ENCODE measurements around the gene PIWIL4.
"Not testable (repeated sequence)": the region's sequence is repeated elsewhere in the genome, so short reads cannot be mapped to it uniquely, and the experiment has no call there.

The PIWIL4 gene

DNA sequence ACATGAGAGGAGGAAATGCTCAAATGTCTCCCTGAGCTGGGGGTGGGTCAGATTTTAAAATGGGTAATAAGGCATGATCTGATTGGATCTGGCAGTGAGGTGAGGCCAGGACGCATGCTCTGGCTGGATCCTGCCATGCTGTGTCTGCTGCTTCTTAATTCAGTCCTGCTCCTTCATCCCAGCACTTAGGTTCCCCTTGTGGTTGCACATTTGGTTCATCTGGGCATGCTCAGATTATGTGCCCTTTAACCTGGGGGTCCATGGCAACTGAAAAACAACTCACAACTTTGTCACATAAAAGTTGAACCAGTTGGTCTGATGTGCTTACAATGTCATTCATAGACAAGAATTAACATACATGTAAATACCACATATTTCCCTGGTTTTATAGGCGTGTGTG, 67.9 kb downstream of the PIWIL4 start:
- no peak for DNase-seq (ENCODE audit: low read depth in 3 of 3, low spot score in 1 of 3)

DNA sequence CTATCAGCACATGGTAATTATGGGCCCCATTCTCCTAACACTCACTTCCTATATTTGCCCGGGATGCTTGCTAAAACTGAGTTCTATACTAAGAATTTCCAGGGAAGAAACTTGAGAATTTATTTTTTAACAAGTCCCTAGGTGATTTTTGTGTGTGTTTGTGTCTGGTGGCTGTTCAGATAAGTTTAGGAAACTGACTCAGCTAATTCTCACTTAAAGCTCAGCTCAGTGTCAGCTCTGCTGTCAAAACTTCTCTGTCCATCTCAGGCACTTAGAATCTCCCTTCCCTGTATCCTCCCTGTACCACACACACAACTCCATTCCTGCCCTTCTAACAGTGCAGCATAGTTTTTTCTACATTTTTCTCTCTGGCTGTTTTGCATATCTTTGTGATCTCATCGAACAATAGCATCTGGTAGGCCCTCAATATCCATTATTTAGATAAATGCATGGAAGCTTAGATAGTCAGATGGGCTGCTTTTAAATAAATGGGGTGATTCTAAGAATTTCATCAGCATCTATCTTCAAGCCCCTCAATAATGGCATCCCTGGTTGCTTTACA, 69.3 kb downstream of the PIWIL4 start:
- DNase-seq (ENCODE audit: low read depth in 3 of 3, low spot score in 1 of 3) = no peak

DNA sequence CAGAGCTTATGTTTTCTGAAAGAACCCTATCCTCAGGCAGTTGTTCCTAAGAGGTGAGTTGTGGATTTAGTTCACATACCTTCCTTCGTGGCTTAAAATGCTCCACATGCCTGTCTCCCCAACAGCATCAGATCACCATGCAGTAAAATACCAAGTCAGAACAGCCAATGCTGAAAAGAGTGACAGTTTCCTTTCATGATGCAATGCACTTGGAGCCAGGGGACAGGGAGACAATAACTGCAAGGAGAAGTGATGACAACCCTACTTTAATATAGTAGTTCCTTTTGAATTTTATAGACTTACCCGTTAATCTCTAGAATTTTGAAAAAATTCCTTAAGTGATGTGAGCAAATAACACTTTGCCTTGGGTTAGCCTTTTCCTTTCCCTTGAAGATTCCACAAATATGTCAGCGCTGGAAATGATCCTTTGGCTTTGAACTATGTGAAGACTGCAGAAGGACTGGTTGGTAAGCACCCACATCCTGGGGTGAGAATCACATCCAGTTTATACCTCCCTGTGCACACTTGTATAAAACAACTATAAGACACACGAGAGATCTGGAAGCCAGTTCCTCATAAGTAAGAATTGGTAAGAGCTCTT, 71.2 kb downstream of the PIWIL4 start:
- DNase-seq (ENCODE audit: low read depth in 3 of 3, low spot score in 1 of 3) = no peak

DNA sequence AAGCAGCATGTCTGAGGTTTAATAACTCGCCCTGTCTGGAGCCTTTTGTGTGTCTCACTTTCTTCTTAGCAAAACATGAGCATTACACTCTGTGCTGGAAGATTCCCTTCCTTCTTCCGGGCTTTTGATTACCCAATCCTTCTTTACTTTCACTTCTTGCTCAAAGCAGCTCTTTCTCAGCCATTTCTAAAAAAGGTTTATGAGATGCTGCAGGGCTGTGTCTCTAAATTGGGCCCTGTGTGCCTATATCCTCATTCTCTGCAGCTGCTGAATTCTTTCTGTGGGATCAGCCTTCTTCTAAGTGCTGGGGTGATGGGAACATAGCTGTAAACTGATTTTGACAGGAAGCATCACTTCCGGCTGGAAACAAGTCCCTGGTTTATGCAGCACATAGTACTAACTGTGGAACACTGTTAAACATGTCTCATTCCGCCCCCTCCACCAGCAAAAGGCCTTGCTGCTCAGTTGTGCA, 71.8 kb downstream of the PIWIL4 start:
- DNase-seq (ENCODE audit: low read depth in 3 of 3, low spot score in 1 of 3) = no peak

DNA sequence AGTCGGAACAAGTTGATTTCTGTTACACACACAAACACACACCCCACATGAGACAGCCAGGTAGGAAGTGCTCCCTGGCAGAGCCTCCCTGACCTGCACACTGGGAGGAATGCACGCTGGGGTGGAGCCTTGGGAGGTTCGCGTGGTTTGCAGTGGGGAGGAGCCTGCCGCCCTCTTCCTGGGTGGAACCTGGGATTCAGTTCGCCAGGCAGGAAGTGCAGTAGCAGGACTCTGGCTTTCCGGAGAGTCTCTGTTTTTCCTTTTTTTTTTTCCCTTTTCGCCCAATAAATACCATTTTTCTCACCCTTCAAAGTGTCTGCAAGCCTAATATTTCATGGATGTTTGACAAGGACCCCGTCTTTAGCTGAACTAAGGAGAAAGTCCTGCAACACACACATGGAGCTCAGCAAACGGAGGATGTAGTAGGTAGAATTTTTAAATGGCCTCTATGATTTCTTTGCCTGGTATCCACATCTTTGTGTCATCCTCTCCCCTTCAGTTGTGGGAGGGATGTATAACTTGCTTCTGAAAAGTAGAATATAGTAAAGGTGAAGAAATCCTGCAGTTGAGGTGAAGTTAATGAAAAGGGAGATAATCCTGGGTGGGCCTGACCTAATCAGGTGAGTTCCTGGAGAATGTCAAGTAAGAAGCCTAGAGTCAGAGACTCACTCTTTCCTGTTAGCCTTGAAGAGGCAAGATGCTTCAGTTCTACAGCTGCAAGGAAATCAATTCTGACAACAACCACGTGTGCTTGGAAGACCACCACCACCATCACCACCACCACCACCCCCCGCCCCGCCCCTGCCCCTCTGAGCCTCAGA, 72.9 kb downstream of the PIWIL4 start:
- no peak for DNase-seq (ENCODE audit: low read depth in 3 of 3, low spot score in 1 of 3)

DNA sequence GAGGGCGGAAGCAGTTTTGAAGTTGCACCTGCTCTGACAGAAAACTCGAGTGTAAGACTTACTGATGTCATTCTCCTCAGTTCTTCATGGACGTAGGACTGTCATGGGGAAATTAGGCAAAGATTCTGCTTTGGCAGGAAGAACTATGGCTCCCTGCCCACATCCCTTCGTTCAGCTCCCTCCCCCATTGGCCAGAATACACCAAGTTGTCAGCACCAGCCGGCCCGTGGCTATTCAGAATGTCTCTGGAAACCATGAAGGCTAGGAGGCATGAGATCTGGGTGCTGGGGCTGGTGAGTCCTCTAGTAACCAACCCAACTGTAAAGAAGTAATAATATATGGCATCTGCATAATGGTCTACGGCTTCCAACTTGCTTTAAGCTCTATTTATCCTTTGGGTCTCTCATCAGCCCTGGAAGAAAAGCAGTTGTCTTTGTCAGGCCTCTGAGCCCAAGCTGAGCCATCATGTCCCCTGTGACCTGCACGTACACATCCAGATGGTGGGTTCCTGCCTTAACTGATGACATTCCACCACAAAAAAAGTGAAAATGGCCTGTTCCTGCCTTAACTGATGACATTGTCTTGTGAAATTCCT, 74.1 kb downstream of the PIWIL4 start:
- DNase-seq (ENCODE audit: low read depth in 3 of 3, low spot score in 1 of 3) = no peak

DNA sequence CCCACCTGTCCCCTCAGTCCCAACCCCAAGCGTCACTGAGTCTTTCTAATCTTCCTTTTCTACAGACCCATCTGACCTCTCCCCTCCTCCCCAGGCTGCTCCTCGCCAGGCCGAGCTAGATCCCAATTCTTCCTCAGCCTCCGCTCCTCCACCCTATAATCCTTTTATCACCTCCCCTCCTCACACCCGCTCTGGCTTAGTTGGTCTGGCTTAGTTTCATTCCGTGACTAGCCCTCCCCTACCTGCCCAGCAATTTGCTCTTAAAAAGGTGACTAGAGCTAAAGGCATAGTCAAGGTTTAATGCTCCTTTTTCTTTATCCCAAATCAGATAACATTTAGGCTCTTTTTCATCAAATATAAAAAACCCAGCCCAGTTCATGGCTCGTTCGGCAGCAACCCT, 76.0 kb downstream of the PIWIL4 start:
- not testable (repeated sequence) for DNase-seq (ENCODE audit: low read depth in 3 of 3, low spot score in 1 of 3)

DNA sequence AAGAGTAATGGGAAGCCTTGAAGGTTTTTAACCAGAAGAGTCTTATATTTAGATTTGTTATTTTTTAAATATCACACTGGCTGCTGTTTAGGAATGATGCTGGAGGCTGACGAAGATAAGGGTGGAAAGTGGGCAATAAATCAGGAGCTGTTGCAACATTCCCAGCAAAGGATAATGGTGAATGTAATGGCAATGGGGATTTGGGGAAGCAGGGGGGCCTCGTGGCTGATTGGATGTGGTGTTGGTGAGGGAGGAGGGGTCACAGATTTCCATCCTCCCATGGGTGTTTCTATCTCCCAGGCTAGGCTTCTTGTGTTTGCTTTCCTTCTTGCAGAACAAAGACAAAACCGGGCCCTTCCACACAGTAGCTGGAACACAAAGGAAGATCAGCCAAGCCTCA, 80.8 kb downstream of the PIWIL4 start:
- no peak for DNase-seq (ENCODE audit: low read depth in 3 of 3, low spot score in 1 of 3)

DNA sequence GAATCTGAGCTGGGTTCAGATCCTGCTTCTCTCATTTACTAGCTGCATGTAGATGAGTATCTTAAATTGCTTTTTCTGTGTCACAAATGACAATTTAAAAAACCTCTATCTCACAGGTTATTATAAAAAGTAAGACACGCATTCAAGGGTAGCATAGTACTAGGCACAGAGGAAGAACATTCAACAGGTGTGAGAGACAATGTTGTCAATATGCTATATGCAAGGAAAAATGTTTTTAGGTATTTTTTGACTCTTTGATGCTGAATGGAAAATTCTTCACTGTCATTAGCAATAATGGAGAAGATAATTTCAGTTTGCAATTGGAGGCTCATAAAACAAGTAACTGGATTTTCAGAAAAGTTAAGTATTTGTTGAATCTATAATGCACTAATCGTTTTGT, 81.6 kb downstream of the PIWIL4 start:
- DNase-seq (ENCODE audit: low read depth in 3 of 3, low spot score in 1 of 3) = no peak

DNA sequence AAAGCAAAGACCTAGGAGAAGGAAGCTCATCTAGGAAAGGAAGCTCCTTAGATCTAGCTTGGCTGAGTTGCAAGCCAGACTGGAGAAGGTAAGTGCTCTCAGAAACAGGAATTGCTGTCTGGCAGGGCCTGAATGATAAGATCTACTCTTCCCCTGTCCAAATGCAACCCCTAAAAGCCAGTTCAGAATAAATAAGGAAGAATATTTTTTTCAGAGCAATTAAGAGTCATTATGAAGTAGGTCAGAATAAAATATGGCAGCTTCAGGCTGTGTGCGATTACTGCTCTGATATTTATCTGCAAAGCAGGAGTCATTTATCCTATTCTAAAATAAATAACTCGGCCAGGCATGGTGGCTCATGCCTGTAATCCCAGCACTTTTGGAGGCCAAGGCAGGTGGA, 82.1 kb downstream of the PIWIL4 start:
- no peak for DNase-seq (ENCODE audit: low read depth in 3 of 3, low spot score in 1 of 3)

DNA sequence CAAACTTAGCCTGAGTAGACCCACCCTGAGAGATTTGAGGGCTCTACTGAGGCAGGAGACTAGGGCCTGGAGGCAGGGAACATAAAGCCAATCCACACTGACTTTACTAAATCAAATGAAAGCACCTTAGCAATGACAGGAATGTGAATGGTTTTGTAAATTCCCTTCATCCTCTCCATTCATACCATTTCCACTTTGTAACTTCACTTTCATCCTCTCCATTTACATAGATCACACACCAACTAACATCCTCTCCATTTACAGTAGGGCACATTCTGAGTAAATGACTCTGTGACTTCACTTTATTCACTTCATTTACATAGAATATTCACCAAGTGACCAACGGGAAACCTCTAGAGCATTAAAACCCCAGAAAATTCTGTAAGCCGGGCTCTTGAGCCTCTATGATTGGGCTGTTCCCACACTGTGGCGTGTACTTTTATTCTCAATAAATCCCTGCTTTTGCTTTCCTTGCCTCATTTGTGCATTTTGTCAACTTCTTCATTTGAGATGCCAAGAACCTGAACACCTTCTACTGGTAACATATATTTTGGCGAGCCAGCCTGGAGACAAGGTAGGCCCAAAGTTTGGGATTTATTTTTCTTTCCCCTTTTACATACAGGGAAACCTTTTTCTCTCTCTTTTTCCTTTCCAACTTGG, 82.9 kb downstream of the PIWIL4 start:
- DNase-seq (ENCODE audit: low read depth in 3 of 3, low spot score in 1 of 3) = no peak

DNA sequence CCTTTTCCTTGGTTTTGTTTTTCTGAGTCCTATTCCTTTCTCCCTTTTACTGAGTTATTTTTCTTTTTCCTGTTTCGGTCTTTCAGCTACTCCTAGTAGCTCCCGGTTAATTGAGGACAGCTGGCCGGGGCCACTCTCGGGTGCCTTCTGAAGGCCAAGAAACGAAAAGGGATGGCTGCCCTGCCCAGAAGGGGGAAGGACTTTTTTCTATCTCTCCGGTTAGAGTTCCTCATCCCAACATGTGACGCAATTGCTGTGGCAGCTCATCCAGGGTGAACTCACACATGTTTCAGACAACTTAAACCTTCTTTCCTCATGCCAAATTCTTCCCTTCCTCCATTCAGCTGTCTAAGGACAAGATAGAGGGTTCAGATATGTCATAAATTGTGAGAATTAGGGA, 83.6 kb downstream of the PIWIL4 start:
- DNase-seq (ENCODE audit: low read depth in 3 of 3, low spot score in 1 of 3) = no peak

DNA sequence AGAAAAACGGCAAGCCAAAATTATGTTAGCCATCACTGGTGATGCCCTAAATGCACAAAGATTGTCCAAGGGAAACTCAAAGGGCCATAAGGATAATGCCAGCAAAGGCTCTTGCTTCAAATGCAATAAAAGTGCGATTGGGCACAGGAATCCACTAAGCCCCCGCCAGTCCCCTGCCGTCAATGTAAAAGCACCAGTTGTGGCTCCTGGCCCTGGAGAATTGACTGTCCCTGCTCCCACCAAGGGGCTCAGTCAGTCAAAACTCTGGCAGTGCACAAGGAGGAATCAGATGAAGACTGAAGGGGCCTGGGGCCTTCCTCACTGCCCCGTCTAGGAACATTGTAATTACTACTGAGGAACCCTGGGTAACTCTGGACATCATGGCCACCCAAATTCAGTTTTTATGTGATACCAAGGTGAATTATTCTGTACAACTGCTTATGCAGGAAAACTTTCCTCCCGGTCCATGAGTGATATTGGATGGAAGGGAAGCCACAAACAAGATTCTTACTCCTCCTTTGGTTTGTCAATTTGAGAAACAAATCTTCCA, 85.6 kb downstream of the PIWIL4 start:
- no peak for DNase-seq (ENCODE audit: low read depth in 3 of 3, low spot score in 1 of 3)

DNA sequence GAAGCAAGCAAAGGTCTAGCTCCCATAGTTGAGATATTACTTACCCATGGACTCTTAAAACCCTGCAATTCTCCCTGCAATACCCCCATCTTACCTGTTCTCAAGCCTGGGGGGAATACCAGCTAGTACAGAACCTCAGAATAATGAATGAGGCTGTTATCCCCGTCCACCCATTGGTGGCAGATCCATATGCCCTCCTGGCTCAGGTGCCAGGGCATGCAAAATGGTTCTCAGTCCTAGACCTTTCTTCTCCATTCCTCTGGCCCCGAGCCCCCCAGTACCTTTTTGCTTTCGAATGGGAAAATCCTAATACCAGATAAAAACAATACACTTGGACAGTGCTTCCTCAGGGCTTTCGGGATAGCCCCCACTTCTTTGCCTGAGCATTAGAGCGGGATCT, 86.4 kb downstream of the PIWIL4 start:
- no peak for DNase-seq (ENCODE audit: low read depth in 3 of 3, low spot score in 1 of 3)

DNA sequence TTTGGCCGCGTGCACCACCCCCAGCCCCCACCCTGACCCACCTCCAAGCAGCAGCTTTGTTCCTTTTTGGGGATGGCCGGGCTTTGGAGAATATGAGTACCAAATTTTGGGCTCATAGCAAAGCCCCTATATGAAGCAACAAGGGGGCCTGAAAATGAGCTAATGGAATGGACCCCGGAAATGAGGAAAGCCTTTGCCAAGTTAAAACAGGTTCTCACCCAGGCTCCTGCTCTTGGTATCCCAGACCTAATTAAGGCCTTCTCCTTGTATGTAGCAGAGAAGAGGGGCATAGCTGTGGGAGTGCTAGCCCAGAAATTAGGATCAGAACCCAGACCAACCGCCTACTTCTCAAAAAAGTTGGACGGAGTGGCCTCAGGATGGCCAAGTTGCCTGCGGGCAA, 87.0 kb downstream of the PIWIL4 start:
- no peak for DNase-seq (ENCODE audit: low read depth in 3 of 3, low spot score in 1 of 3)

DNA sequence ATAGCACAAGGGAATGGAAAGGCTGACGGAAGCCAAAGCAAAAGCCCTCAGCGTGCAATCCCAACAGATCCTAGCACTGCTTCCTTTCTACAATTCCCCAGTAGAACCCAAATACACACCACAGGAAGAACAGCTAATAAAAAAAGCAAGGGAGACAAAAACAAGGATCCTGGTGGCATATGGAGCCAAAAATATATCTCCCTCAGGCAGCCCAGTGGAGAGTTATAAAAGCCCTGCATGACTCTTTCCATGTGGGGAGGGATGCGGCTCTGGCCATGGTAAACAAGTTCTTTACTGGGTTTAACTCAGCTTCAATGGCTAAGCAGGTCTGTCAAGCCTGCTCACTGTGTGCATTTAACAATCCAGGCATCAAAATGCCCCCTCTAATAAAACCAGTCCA, 88.1 kb downstream of the PIWIL4 start:
- DNase-seq (ENCODE audit: low read depth in 3 of 3, low spot score in 1 of 3) = no peak

DNA sequence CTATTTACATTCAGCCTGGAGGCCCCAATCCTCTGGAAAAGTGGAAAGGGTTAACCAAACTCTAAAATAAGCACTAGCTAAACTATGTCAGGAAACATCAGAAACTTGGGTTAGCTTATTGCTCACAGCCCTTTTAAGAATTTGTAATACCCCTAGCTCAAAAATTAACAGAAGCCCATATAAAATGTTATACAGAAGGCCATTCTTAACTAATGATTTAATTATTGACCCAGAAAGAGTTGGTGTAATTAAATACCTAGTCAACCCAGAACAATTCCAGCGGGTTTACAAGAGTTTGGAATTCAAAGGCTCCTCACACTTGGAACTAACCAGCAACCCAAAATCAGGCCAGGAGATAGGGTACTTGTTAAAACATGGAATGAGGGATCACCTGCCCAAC, 88.8 kb downstream of the PIWIL4 start:
- no peak for DNase-seq (ENCODE audit: low read depth in 3 of 3, low spot score in 1 of 3)

DNA sequence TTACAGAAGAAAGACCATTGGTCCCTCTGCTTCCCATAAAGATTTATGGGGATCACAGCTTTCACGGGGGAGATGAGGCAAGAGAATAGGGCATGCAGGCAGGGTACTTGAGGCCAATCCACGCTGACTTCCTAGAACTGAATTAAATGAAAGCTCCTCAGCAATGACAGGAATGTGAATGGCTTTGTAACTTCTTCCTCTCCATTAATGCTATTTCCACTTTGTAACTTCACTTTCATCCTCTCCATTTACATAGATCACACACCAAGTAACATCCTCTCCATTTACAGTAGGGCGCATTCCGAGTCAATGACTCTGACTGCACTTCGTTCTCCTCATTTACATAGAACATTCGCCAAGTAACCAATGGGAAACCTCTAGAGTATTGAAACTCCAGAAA, 89.8 kb downstream of the PIWIL4 start:
- DNase-seq (ENCODE audit: low read depth in 3 of 3, low spot score in 1 of 3) = no peak

DNA sequence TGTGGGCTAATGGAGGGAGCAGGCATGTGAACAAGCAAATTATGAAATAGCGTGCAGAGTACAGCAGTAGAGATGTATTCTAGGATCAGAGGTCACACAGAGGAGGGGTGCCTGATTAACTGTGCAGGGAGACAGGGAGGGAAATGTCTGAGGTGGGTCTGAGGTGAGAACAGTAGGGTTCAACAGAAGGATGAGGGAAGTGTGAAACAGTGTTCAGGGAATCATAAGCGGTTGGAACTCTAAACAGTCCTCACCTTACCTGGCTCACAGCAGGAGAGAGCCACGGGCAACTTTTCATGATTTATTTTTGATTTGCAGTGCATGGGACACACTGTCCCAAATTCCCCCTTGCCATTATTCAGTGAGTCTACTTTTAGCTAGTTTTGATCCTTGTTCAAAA, 90.5 kb downstream of the PIWIL4 start:
- no peak for DNase-seq (ENCODE audit: low read depth in 3 of 3, low spot score in 1 of 3)

DNA sequence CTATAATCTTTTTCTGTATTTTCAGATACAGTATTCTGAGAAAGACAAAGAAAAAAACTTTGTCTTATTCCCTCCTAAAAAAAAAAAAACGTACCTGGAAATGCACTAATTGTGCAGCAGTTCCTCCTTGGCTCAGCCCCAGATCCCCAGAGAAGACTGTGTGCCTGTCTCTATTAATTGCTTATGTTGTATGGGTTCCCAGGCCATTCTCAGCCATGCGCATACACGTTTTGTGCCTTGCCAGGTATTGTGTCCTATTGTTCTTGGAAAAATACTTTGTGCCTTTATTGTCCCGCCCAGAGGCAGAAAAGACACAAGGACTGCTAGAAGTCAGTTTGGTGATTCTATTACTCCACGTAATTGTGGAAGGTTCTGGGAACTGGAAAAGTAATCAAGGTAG, 91.2 kb downstream of the PIWIL4 start:
- no peak for DNase-seq (ENCODE audit: low read depth in 3 of 3, low spot score in 1 of 3)

DNA sequence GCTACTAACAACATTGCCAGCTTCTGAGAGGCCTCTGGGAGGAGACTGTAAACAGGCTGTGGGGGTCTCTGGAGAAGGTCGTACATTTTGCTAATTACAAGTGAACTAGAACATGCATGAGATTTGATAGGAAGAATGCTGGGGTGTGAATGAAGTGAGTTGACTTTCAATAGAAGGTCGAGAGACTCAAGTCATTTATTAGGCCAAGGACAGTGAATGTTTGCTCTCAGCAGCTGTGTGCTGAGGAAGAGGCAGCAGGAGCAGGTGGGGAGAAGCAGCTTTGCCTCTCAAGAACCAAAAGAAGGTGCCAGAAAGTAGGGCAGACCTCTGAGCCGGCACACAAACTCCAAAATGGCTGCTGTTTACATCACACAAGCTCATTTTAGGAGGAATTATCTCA, 91.7 kb downstream of the PIWIL4 start:
- no peak for DNase-seq (ENCODE audit: low read depth in 3 of 3, low spot score in 1 of 3)

Measured in stimulated activated CD4-positive, alpha-beta T cell treated with anti-CD3 and anti-CD28 coated beads, TNF-alpha, amount 100 ng/mL, for 1 hour (primary cell).